NCI-H748 treated with DMSO at 0.1 percent for 48 hours (cell line): Measurements from ENCODE around the gene SCAI.
"Not testable (repeated sequence)": the region's sequence is repeated elsewhere in the genome, so short reads cannot be mapped to it uniquely, and the experiment has no call there.

Experiments used
- DNase-seq: peaks from one replicate; lab custom pipeline; 2025; lab: John Stamatoyannopoulos, UW

SCAI gene

DNA sequence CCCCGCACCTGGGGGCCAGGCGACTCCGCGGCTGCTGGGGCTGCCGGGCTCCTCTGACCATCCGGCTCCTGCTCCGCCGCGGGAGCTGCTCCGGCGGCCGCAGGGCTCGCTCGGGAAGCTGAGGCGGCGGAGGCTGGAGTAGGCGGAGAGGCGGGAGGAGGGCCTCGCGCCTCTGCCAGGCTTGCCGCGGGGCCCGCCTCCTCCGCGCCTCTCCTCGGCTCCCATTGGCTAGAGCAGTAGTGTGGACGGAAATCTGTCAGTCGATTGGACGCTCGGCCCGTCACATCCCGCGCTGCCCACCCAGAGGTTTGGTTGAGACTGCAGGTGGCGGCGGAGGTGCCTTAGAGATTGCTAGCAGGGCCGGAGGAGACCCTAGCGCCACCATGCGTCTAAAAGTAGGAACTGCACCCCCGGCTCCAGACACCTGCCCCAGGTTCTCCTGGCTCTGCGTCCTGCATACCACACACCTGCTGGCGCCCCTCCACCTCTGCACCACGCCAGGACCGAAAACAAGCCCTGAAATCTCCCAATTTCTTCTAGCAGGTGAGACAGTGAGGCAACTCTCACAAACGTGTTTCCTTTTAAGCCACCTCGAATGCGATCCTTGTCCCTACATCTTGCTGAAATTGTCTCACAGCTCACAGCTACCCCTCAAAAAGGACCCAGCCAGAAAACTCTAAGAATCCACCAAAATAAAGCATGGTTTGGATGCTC is at the start of gene SCAI:
SCAI (minus strand) TSS at position 152 of the 714 bp plus-strand sequence; CDS start at position 61, 91 bp downstream.
- DNase-seq: peak; percentile 96

DNA sequence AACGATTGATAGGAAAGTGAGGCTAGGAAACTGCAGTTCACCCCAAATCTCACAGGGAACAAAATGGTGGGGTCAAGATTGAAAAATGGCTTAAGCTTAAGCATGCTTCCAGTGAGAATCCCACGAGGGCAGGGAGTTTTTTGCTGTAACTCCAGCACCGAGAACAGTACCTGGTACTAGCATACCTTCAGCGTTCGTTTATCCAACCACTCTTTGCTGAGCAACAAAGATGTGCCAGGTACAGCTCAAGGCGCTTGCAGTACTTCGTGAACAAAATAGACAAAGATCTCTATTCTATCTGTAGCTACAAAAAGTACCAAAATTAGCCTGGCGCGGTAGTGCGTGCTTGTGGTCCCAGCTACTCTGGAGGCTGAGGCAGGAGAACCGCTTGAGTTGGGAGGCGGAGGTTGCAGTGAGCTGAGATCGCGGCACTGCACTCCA is 47.1 kb upstream of the SCAI start:
- DNase-seq: no peak

- DNase-seq: peak; percentile 86
Measured at GRCh38 chr9:125189361-125190289, 46.3 kb upstream of the SCAI start, which contains the start of gene PPP6C. Gene PPP6C (minus strand): TSS chr9:125189803. CDS start chr9:125189718, 85 bp downstream.

- DNase-seq: no peak
Measured at GRCh38 chr9:125189011-125189360, 45.7 kb upstream of the SCAI start.

GRCh38 chr9:125183561-125183960 is 40.2 kb upstream of the SCAI start:
- no peak for DNase-seq

DNA sequence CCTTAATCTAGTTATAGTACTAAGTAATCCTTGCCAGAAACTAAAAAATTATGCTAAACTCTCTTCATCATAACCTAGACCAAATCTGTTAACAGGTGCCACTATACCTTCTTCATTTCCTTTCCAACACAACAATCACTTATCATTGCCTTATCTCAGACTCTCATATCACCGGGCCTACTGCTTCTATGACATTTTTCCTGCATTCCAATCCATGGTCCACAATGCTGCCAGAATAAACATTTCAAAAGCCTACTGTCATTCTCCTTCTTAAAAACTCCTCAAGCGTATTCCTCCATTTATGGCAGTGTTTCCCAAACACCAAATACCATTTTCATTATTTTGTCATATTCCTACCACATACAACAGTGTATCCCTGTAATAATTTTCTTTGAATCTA is 39.7 kb upstream of the SCAI start:
- no peak for DNase-seq

DNA sequence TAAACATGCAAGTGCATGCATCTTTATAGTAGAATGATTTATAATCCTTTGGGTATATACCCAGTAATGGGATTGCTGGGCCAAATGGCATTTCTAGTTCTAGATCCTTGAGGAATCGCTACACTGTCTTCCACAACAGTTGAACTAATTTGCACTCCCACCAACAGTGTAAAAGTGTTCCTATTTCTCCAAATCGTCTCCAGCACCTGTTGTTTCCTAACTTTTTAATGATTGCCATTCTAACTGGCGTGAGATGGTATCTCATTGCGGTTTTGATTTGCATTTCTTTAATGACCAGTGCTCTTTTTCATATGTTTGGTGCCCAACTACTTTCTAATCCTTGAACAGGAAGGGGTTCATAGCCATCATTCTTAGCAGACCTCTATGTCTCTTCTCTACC is 38.4 kb upstream of the SCAI start:
- DNase-seq: not testable (repeated sequence)

DNA sequence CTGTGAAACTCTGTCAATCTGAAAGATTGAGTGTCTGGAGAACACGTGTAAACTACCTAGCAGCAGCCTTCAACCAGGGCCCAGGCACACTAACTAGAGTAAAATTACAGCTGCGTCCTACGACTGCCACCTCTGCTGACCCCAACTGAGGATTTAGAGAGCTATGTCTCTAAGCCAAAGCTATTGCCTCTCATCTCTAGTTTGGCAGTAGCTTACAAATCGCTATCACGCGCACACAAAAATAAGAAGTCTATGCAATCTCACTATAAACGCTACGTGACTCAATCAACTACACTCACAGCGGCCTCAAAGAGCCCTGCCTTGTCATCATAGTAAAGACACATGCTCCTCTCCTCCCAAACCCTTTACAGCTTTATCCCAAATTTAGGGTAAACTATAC is 37.5 kb upstream of the SCAI start:
- DNase-seq: no peak

GRCh38 chr9:125179776-125180175 is 36.4 kb upstream of the SCAI start:
- DNase-seq: not testable (repeated sequence)

- no peak for DNase-seq
Measured at GRCh38 chr9:125177888-125178287, 34.6 kb upstream of the SCAI start.

- no peak for DNase-seq
Measured at GRCh38 chr9:125176636-125177035, 33.3 kb upstream of the SCAI start.

DNA sequence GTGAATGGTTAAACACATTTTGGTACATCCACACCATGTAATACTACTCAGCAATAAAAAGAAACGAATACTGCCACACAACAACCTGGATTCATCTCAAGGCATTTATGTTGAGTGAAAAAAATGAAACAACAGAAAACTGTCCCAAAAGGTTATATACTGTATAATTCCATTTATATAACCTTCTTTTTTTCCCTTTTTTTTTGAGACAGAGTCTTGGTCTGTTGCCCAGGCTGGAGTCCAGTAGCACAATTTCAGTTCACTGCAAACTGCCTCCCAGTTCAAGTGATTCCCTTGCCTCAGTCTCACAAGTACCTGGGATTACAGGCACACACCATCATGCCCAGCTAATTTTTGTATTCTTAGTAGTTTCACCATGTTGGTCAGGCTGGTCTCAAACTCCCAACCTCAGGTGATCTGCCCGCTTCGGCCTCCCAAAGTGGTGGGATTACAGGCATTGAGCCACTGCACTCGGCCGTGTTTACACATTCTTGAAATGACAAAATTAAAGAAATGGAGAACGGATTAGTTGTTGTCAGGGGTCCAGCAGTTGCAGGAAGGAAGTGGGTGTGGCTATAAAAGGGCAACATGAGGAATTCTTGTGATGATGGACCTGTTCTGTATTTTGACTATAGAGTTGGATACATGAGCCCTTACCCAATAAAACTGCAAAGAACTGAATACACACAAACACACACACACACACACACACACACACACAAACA is 28.9 kb upstream of the SCAI start:
- no peak for DNase-seq

DNA sequence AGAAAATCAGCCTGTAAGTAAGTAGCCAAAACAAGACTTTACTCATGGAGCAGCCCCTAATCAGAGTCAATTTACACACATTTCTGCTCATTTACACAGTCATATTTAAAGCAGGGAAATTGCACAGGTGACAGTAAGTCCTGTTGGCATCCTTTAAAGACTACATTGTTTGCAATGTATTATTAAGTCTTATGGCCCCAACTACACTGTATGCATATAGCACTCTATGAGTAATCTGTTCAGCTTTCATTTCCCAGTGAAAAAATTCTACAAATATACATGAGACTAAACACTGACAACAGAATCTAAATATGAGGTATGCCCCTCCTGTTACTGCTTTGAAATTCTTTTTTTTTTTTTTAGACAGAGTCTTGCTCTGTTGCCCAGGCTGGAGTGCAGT is 26.6 kb upstream of the SCAI start:
- no peak for DNase-seq

DNA sequence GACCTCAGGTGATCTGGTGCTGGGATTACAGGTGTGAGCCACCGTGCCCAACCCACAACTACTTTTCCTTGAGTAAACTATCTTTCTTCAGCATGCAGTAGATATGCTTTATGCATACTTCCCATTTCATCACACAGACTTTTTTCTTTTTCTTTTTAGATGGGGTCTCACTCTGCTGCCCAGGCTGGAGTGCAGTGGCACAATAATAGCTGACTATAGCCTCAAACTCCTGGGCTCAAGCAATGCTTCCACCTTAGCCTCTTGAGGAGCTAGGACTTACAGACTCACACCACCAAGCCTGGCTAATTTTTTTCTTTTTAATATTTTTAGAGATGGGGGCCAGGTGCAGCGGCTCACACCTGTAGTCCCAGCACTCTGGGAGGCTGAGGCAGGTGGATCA is 23.4 kb upstream of the SCAI start:
- DNase-seq: no peak

DNA sequence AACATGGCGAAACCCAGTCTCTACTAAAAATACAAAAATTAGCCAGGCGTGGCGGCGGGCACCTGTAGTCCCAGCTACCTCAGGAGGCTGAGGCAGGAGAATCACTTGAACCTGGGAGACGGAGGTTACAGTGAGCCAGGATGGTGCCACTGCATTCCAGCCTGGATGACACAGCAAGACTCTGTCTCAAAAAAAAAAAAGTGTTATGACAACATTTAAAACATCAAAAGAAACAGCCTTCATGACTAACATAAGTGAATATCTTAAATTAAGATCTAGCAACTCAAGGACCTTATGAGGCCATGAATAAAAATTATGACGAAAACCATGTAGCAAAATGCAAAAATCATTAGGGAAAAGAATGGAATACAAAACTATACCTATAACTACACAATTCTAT is 19.6 kb upstream of the SCAI start:
- DNase-seq: not testable (repeated sequence)

- no peak for DNase-seq
Measured at GRCh38 chr9:125161284-125161918, 18.1 kb upstream of the SCAI start.

DNA sequence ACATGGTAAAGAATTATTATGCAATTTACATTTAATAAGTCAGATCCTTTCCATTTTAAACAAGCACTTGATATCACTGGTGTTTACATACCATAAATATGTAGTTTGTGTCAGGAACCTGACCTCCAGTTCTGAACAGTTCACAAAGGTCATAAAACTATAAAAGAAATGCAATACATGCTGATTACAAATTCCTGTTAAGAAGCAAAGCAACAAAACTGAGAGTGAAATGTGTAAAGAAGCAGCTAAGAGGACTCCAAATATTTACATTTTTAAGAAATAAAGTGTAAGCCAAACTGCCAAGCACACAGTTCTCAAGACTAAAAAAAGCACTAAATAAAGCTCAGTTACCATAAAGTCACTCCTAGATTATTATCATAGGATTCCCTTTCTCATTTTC is 17.4 kb upstream of the SCAI start:
- DNase-seq: no peak

DNA sequence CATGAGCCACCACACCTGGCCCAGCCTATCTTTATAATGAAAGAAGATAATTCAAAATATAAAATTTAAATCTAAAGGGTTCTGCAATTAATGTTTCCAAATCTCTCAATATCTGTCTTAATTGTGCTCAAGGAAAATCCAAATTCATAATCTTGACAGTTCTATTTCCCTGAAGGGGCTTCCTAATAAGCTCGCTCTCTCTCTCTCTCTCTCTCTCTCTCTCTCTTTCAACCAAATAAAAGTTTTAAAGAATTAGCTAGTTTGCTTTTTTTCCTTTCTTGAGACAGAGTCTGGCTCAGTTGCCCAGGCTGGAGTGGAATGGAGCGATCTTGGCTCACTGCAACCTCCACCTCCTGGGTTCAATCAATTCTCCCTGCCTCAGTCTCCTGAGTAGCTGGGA is 13.2 kb upstream of the SCAI start:
- DNase-seq: no peak

DNA sequence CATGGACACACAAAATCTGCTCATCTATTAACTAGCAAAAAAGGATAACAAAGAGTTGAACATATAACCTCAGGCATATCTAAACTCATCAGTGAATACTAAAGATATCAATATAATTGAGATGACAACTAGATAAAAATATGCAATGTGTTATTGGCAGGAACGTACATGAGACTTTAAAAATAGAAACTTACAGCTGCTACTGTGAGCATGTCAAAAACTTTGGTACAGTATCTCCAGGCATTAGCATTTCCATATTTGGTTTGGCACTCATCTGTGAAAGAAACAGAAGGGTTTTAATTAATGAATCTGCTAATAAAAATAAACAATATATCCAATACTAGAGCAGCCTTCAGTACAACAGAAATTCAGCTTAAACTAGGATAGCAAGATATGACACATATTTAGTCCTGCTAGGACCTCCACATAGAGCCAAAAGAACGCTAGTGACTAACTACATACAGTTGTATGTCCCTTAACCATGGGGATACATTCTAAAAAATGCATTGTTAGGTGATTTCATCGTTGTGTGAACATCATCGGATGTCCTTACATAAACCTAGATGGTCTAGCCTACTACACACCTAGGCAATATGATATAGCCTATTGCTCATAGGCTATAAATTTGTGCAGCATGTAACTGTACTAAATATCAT is 10.5 kb upstream of the SCAI start:
- no peak for DNase-seq

DNA sequence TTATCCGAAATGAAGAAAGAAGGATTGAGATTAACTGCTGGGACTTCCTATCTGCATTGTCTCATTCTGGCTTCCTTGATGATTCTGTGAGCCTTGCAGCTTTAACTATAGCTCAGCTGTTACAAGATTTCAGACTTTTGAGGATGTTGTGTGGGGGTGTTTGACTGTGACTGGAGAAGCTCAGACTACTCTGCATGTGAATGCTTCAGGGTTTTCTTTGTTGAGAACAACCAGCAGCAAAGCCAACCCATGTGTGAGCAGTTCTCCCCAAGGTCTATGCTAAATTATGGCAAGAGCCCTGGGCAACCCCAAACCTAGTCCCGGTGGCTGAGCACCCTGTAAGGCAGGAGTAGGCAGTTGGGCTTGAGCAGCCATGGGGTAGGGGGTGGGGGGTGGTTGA is 8.4 kb upstream of the SCAI start:
- no peak for DNase-seq
